M059J (cell line): ENCODE data around the gene PCCA. TPM values are rescaled to one million over a fixed set of nuclear protein-coding genes. Genes with fewer than 3 reads are reported as not detected.
A peak's percentile ranks its signal among the peaks of the same experiment; 100 is the strongest.
"Not testable (repeated sequence)": the region's sequence is repeated elsewhere in the genome, so short reads cannot be mapped to it uniquely, and the experiment has no call there.

Experiments
- DNase-seq: peaks from one replicate; pipeline ENCODE4 v3.0.0-alpha.2; 2012; ENCODE audit warnings: low read depth
- total RNA-seq: library from RNA; depleted of rRNA; stranded (reverse); fragments of >200 nt; shearing (Covaris generic); gene quantifications from 2 replicates; pipeline ENCODE4 v1.2.3, GENCODE V29; 2014

Gene PCCA
- total RNA-seq, 1 experiment from 2014 or later, result 10.0 TPM

GRCh38 chr13:100361504-100361903 lies 272.6 kb downstream of the PCCA start:
- DNase-seq, result no peak

GRCh38 chr13:100362371-100362770 lies 273.5 kb downstream of the PCCA start:
- DNase-seq, result no peak

- DNase-seq, result no peak
Observed at GRCh38 chr13:100362781-100363180, 273.9 kb downstream of the PCCA start.

- DNase-seq, result peak; percentile 14
Observed at GRCh38 chr13:100363285-100363711, 274.4 kb downstream of the PCCA start.

GRCh38 chr13:100363874-100364273 lies 275.0 kb downstream of the PCCA start:
- DNase-seq, result peak; percentile 62

- peak; percentile 13 for DNase-seq
Observed at GRCh38 chr13:100364591-100364990, 275.7 kb downstream of the PCCA start.

GRCh38 chr13:100365680-100366079 lies 276.8 kb downstream of the PCCA start:
- no peak for DNase-seq

GRCh38 chr13:100378533-100378932 lies 289.6 kb downstream of the PCCA start:
- DNase-seq, result no peak

- DNase-seq, result no peak
Observed at GRCh38 chr13:100381595-100382224, 292.8 kb downstream of the PCCA start.

- DNase-seq, result peak; percentile 13
Observed at GRCh38 chr13:100382785-100383184, 293.9 kb downstream of the PCCA start.

GRCh38 chr13:100387416-100387815 lies 298.5 kb downstream of the PCCA start:
- no peak for DNase-seq

GRCh38 chr13:100388150-100388549 lies 299.3 kb downstream of the PCCA start:
- not testable (repeated sequence) for DNase-seq

GRCh38 chr13:100388923-100389322 lies 300.0 kb downstream of the PCCA start:
- DNase-seq, result no peak

- DNase-seq, result no peak
Observed at GRCh38 chr13:100389617-100390016, 300.7 kb downstream of the PCCA start.

GRCh38 chr13:100392709-100393630 lies 304.1 kb downstream of the PCCA start:
- DNase-seq, result peak; percentile 98

GRCh38 chr13:100394005-100394695 lies 305.3 kb downstream of the PCCA start:
- DNase-seq, result peak; percentile 65

- no peak for DNase-seq
Observed at GRCh38 chr13:100395698-100396373, 306.9 kb downstream of the PCCA start.

GRCh38 chr13:100396776-100397175 lies 307.9 kb downstream of the PCCA start:
- no peak for DNase-seq

GRCh38 chr13:100397627-100398026 lies 308.7 kb downstream of the PCCA start:
- no peak for DNase-seq

GRCh38 chr13:100398360-100398759 lies 309.5 kb downstream of the PCCA start:
- DNase-seq, result no peak

- DNase-seq, result no peak
Observed at GRCh38 chr13:100399455-100399854, 310.6 kb downstream of the PCCA start.

- DNase-seq, result no peak
Observed at GRCh38 chr13:100403675-100404074, 314.8 kb downstream of the PCCA start.
